GM12872 (cell line): ENCODE measurements around the gene TENT5A.

ENCODE experiments used
- CTCF ChIP-seq: IDR thresholded peaks from 3 replicates; pipeline ENCODE4 v1.5.1; 2011; ENCODE audit warnings: low read depth, mild to moderate bottlenecking, low read length, moderate library complexity; ENCODE audit not compliant: insufficient read depth

The TENT5A gene

DNA sequence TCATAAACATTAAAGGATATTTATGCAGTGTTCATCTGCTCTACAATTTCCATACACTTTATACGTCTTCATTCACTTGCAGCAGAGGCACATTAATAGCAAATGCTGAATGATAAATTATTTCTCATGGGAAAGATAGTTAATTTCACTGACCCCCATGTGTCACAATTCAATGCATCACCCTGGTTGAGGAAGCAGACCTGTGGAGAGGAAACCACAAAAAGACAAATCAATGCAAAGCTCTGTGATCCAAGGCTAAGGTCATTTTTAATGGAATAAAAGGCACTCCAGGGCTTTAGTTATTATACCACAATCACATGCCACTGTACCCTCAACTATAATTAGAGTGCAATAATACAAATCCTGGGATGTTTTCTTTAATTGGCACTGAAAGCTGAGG lies 40.3 kb upstream of the TENT5A start:
- no peak for TF ChIP-seq CTCF

- TF ChIP-seq CTCF = no peak
These were observed 39.3 kb upstream of the TENT5A start for GRCh38 chr6:81791756-81792155.

GRCh38 chr6:81790034-81790433 lies 37.6 kb upstream of the TENT5A start:
- TF ChIP-seq CTCF = no peak

GRCh38 chr6:81789291-81789690 lies 36.8 kb upstream of the TENT5A start:
- no peak for TF ChIP-seq CTCF

DNA sequence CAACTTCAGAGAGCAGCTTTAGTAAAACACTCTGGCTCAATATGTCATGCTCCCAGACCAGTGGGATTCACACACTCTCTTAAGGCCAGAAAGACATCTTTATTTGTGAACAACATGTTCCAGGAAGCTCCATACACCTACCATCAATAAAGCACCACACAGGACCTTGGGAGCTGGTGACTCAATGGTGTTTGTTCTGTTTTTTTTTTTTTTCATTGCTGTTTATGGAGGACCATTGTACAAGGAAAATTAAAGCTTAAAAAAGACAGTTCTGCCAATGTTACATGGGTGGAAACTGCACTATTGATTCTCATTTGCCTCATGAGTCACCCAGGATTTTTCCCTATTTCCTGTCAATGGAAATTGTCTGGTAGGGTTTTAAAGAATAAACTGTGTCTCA lies 36.3 kb upstream of the TENT5A start:
- TF ChIP-seq CTCF = no peak

DNA sequence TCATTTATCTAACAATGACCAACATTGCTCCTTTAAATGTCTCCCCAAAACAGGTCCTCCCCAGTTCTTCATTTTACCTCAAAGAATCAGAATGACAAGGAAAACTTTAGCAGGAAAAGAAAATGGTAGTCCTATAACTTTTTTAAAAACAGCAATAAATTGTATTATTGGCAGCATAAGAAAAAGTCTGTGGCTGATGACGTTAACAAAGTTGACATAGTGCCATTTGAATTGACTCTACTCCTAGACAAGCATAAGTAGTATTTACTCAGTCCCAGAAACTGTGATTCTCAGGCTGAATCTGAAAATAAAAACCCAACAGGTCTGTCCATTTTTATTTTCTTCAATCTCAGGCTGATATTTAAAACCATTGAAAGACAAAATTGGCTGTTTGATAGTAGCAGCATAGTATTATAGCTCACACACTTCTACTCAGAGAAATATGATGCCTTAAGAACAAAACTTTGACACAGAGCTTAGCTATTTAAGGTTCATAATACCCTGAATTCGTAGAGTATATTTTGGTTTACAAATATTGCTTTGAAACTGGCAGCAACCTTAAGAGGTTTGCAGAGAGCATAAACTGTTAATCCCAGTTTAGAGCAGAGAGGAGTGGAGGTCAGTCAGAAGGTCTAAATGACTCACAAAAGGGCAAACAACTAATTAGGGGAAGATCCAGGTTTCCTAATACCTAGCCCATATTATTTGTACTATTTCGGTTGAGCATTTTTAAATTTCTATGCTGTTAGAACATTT lies 35.0 kb upstream of the TENT5A start:
- no peak for TF ChIP-seq CTCF

- no peak for TF ChIP-seq CTCF
These were observed 33.7 kb upstream of the TENT5A start for GRCh38 chr6:81786150-81786549.
